Transverse colon (tissue), 1 donor: ENCODE data around the gene TUFT1.

ENCODE experiments used
- EP300 ChIP-seq: sonication (generic); formaldehyde crosslinking; IDR thresholded peaks from one replicate; pipeline ENCODE4 v1.6.1; 2017; ENCODE audit warnings: antibody characterized with exemption, low read depth
- POLR2A ChIP-seq: fragments of 450-650 bp; IDR thresholded peaks from one replicate; pipeline ENCODE4 v1.6.1; 2016; ENCODE audit warnings: antibody characterized with exemption, mild to moderate bottlenecking, moderate library complexity

DNA sequence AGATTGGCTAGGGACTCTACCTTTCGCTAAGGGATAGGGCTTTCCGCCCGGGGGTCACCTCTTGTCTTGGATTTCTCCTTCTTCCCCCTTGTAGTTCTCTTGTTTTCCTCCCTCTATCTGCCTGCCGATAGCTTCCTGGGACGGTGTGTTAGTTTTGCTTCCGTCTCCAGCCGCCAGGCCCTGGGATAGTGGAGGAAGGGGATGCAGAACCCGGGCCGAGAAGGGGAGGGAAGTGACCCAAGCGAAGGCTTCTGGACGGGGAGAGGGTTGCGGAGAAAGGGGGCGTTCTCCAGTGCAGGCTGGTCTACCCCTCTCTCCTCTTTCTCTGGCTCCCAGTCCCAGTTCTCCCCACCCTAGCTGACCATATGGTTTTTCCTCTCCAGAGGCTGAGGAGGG lies 871 bp downstream of the TUFT1 start:
- TF ChIP-seq POLR2A: no peak
- no peak for TF ChIP-seq EP300
